HFFc6 (cell line): Measurements from ENCODE around the gene CHD3. TPM values are rescaled to one million over a fixed set of nuclear protein-coding genes. Genes with fewer than 3 reads are reported as not detected.

ENCODE experiments used
- DNase-seq: peaks from one replicate; pipeline ENCODE4 v3.0.0-alpha.2; 2018
- H3K27ac Mint-ChIP-seq: 2 replicates; pipeline ENCODE4 v1.8.0; 2020; ENCODE audit warnings: mild to moderate bottlenecking, mixed read lengths
- H3K27me3 Mint-ChIP-seq: 2 replicates; pipeline ENCODE4 v1.8.0; 2021; ENCODE audit warnings: mild to moderate bottlenecking, moderate library complexity, mixed read lengths; ENCODE audit not compliant: insufficient read depth
- H3K36me3 Mint-ChIP-seq: 2 replicates; pipeline ENCODE4 v1.8.0; 2021; ENCODE audit warnings: low read depth, mixed read lengths
- H3K4me1 Mint-ChIP-seq: 2 replicates; pipeline ENCODE4 v1.8.0; 2020; ENCODE audit warnings: low read depth, mixed read lengths
- H3K4me3 Mint-ChIP-seq: 2 replicates; pipeline ENCODE4 v1.8.0; 2020; ENCODE audit warnings: mild to moderate bottlenecking, moderate library complexity, mixed read lengths
- H3K9me3 Mint-ChIP-seq: 2 replicates; pipeline ENCODE4 v1.8.0; 2020; ENCODE audit warnings: mild to moderate bottlenecking, mixed read lengths
- CTCF ChIP-seq: fragments of 200-600 bp; sonication (generic); IDR thresholded peaks from 2 replicates; pipeline ENCODE4 v1.5.0; 2021; ENCODE audit warnings: antibody characterized with exemption, mild to moderate bottlenecking
- total RNA-seq, 6 experiments: library from RNA; stranded (reverse); fragmentation: NEBNext Ultra II Directional; extraction: Animal tissue kit (Norgen Biotek cat#: 25700); gene quantifications; 2 replicates in 1 of 6; 3 replicates in 5 of 6; pipeline ENCODE4 v1.2.3, GENCODE V29; 2021

Gene CHD3
- total RNA-seq, 6 experiments from 2014 or later: 83.3 to 112 (median 110) TPM

- no peak for TF ChIP-seq CTCF
- peaks cover 12% of the 10 kb centered on the region for H3K36me3 Mint-ChIP-seq
- peak within 1 kb of the TSS; percentile 83 for H3K27ac Mint-ChIP-seq
- H3K9me3 Mint-ChIP-seq: no peaks in the 10 kb centered on the region
- H3K27me3 Mint-ChIP-seq: peaks cover 2% of the 10 kb centered on the region; the same call in 1 of the 2 replicates
- peaks cover 33% of the 10 kb centered on the region for H3K4me1 Mint-ChIP-seq
- H3K4me3 Mint-ChIP-seq: peak within 1 kb of the TSS; percentile 95
- peak; percentile 74 for DNase-seq
Observed at GRCh38 chr17:7929158-7930023, 40.8 kb downstream of the CHD3 start, which contains the start of gene KCNAB3. TSS of gene KCNAB3 (minus strand) at chr17:7929856. CDS start at chr17:7929435, 421 bp downstream.

- no peaks in the 10 kb centered on the region for H3K9me3 Mint-ChIP-seq
- TF ChIP-seq CTCF: no peak
- H3K36me3 Mint-ChIP-seq: peaks cover 23% of the 10 kb centered on the region
- H3K4me3 Mint-ChIP-seq: peak overlapping the region; percentile 95
- H3K27ac Mint-ChIP-seq: peak overlapping the region; percentile 45
- no peak for DNase-seq
- peaks cover 46% of the 10 kb centered on the region for H3K4me1 Mint-ChIP-seq
- peaks cover 2% of the 10 kb centered on the region; the same call in 1 of the 2 replicates for H3K27me3 Mint-ChIP-seq
Observed at GRCh38 chr17:7930841-7931631, 42.4 kb downstream of the CHD3 start.

GRCh38 chr17:7931709-7932482 is 43.3 kb downstream of the CHD3 start, which contains the start of the genes CNTROB and TRAPPC1:
TSS of gene CNTROB (plus strand) at chr17:7932206. CDS start at chr17:7933080, 874 bp downstream.
TSS of gene TRAPPC1 (minus strand) at chr17:7931946. CDS start at chr17:7931829, 117 bp downstream.
- H3K4me3 Mint-ChIP-seq: peak within 1 kb of the TSS; percentile 95
- peak within 1 kb of the TSS; percentile 94 for H3K27ac Mint-ChIP-seq
- peaks cover 55% of the 10 kb centered on the region for H3K4me1 Mint-ChIP-seq
- H3K27me3 Mint-ChIP-seq: no peaks in the 10 kb centered on the region; the same call in 1 of the 2 replicates
- no peaks in the 10 kb centered on the region for H3K9me3 Mint-ChIP-seq
- peaks cover 30% of the 10 kb centered on the region for H3K36me3 Mint-ChIP-seq
- TF ChIP-seq CTCF: no peak
- peak; percentile 99 for DNase-seq

GRCh38 chr17:7932483-7932891 is 43.9 kb downstream of the CHD3 start:
- Mint-ChIP-seq H3K27ac (peak overlapping the region; percentile 94), H3K9me3 (no peaks in the 10 kb centered on the region), H3K4me1 (peaks cover 57% of the 10 kb centered on the region), H3K4me3 (peak overlapping the region; percentile 95), H3K36me3 (peaks cover 33% of the 10 kb centered on the region), H3K27me3 (no peaks in the 10 kb centered on the region; the same call in 1 of the 2 replicates)
- DNase-seq: no peak
- TF ChIP-seq CTCF: no peak

- TF ChIP-seq CTCF: peak; percentile 56
- peaks cover 57% of the 10 kb centered on the region for H3K4me1 Mint-ChIP-seq
- H3K27ac Mint-ChIP-seq: peak overlapping the region; percentile 94
Observed at GRCh38 chr17:7932949-7933348, 44.4 kb downstream of the CHD3 start.

More at GRCh38 chr17:7932949-7933348, 44.4 kb downstream of the CHD3 start:
- no peaks in the 10 kb centered on the region; the same call in 1 of the 2 replicates for H3K27me3 Mint-ChIP-seq
- no peaks in the 10 kb centered on the region for H3K9me3 Mint-ChIP-seq
- H3K4me3 Mint-ChIP-seq: peak overlapping the region; percentile 95
- H3K36me3 Mint-ChIP-seq: peaks cover 33% of the 10 kb centered on the region
- DNase-seq: peak; percentile 80
